Measurements from ENCODE around the gene CPVL. TPM values are rescaled to one million over a fixed set of nuclear protein-coding genes. Genes with fewer than 3 reads are reported as not detected.
A peak's percentile ranks its signal among the peaks of the same experiment; 100 is the strongest.

The CPVL gene
- total RNA-seq, 5 donors from 2014 or later (not counting 1 experiment from before 2014, with no cell fraction given) = 0.47 to 1.6 (median 0.66) TPM

GRCh38 chr7:29177963-29178600, 31.7 kb upstream of the CPVL start:
- Histone ChIP-seq H3K4me1 (ENCODE audit: control insufficient read depth in 1 of 2, extremely low read depth in 1 of 2, insufficient read depth in 2 of 2, low read length in 2 of 2) (no peaks in the 10 kb centered on the region), H3K27ac (ENCODE audit: low read length) (no peak overlapping the region), H3K36me3 (ENCODE audit: control insufficient read depth in 2 of 2, extremely low read depth in 1 of 2, insufficient read depth in 1 of 2, low read length in 1 of 2) (no peaks in the 10 kb centered on the region), H3K27me3 (replicated peaks in 1 of 2; ENCODE audit: control insufficient read depth in 2 of 2, extremely low read depth in 1 of 2, insufficient read depth in 2 of 2, low read length in 1 of 2) (peaks cover 0 to 2% of the 10 kb centered on the region in 2 experiments), H3K4me3 (ENCODE audit: control insufficient read depth in 1 of 2, extremely low read depth in 1 of 2, low read length in 1 of 2) (no peak overlapping the region), H3K9me3 (no peaks in the 10 kb centered on the region)
- CTCF ChIA-PET = no interaction called here
- Mint-ChIP-seq H3K27me3 (peaks cover 4% of the 10 kb centered on the region in 2 donors), H3K4me1 (peaks cover 4 to 8% (median 5%) of the 10 kb centered on the region in 3 donors), H3K36me3 (no peaks in the 10 kb centered on the region), H3K27ac (no peak overlapping the region), H3K4me3 (no peak overlapping the region), H3K9me3 (no peaks in the 10 kb centered on the region)
- 15% methylated on average over 8 of the region's 9 CpGs for WGBS (ENCODE audit: insufficient coverage)
- DNase-seq (peak in 1 of 35 experiments; percentile 36), ATAC-seq (replicated peaks in 1 of 4) (peak in 3 of 4 experiments; percentile 23 to 32 (median 29))
- POLR2A ChIA-PET = no interaction called here

GRCh38 chr7:29173458-29173857, 27.1 kb upstream of the CPVL start:
- CTCF ChIA-PET = no interaction called here
- H3K27ac ChIP-seq (ENCODE audit: low read length) = no peak overlapping the region

GRCh38 chr7:29170781-29171180, 24.4 kb upstream of the CPVL start:
- H3K27me3 Mint-ChIP-seq = peaks cover 4 to 12% of the 10 kb centered on the region in 2 donors
- CTCF ChIA-PET = interaction anchor here in 1 of 2 donors (0.6 kb wide), 1 partner anchor 20 kb away, joined by 5 read pairs; no protein-coding TSS in a partner anchor
- H3K27me3 ChIP-seq (replicated peaks in 1 of 2; ENCODE audit: control insufficient read depth in 2 of 2, extremely low read depth in 1 of 2, insufficient read depth in 2 of 2, low read length in 1 of 2) = no peaks in the 10 kb centered on the region
- H3K9me3 Mint-ChIP-seq = peaks cover 1 to 9% (median 8%) of the 10 kb centered on the region in 3 donors
- no CpG with 5 or more reads among the region's 7 CpGs for WGBS (ENCODE audit: insufficient coverage)
- ATAC-seq (replicated peaks in 1 of 4) (no peak), DNase-seq (no peak)
- H3K4me1 Mint-ChIP-seq = no peaks in the 10 kb centered on the region
- H3K4me1 ChIP-seq (ENCODE audit: control insufficient read depth in 1 of 2, extremely low read depth in 1 of 2, insufficient read depth in 2 of 2, low read length in 2 of 2) = no peaks in the 10 kb centered on the region
- no peaks in the 10 kb centered on the region for H3K36me3 Mint-ChIP-seq
- H3K36me3 ChIP-seq (ENCODE audit: control insufficient read depth in 2 of 2, extremely low read depth in 1 of 2, insufficient read depth in 1 of 2, low read length in 1 of 2) = no peaks in the 10 kb centered on the region
- no peaks in the 10 kb centered on the region for H3K9me3 ChIP-seq
- H3K27ac Mint-ChIP-seq = no peak overlapping the region
- no peak overlapping the region for H3K27ac ChIP-seq (ENCODE audit: low read length)
- POLR2A ChIA-PET = no interaction called here
- no peak overlapping the region for H3K4me3 ChIP-seq (ENCODE audit: control insufficient read depth in 1 of 2, extremely low read depth in 1 of 2, low read length in 1 of 2)
- H3K4me3 Mint-ChIP-seq = no peak overlapping the region

More at GRCh38 chr7:29173458-29173857, 27.1 kb upstream of the CPVL start:
- Mint-ChIP-seq H3K4me3 (no peak overlapping the region), H3K27me3 (peaks cover 0 to 15% of the 10 kb centered on the region in 2 donors), H3K27ac (no peak overlapping the region), H3K9me3 (no peaks in the 10 kb centered on the region), H3K4me1 (peaks cover 4 to 6% (median 5%) of the 10 kb centered on the region in 3 donors), H3K36me3 (no peaks in the 10 kb centered on the region)
- H3K27me3 ChIP-seq (replicated peaks in 1 of 2; ENCODE audit: control insufficient read depth in 2 of 2, extremely low read depth in 1 of 2, insufficient read depth in 2 of 2, low read length in 1 of 2) = peaks cover 0 to 2% of the 10 kb centered on the region in 2 experiments
- DNase-seq (no peak), ATAC-seq (replicated peaks in 1 of 4) (no peak)
- POLR2A ChIA-PET = no interaction called here
- no peaks in the 10 kb centered on the region for H3K36me3 ChIP-seq (ENCODE audit: control insufficient read depth in 2 of 2, extremely low read depth in 1 of 2, insufficient read depth in 1 of 2, low read length in 1 of 2)
- H3K4me1 ChIP-seq (ENCODE audit: control insufficient read depth in 1 of 2, extremely low read depth in 1 of 2, insufficient read depth in 2 of 2, low read length in 2 of 2) = no peaks in the 10 kb centered on the region
- no peak overlapping the region for H3K4me3 ChIP-seq (ENCODE audit: control insufficient read depth in 1 of 2, extremely low read depth in 1 of 2, low read length in 1 of 2)
- H3K9me3 ChIP-seq = no peaks in the 10 kb centered on the region
- WGBS (ENCODE audit: insufficient coverage) = no CpG with 5 or more reads among the region's 3 CpGs

GRCh38 chr7:29167721-29168120, 21.4 kb upstream of the CPVL start:
- WGBS (ENCODE audit: insufficient coverage) = no CpG with 5 or more reads among the region's 1 CpG
- no peak overlapping the region for H3K27ac Mint-ChIP-seq
- Histone ChIP-seq H3K27ac (ENCODE audit: low read length) (no peak overlapping the region), H3K4me1 (ENCODE audit: control insufficient read depth in 1 of 2, extremely low read depth in 1 of 2, insufficient read depth in 2 of 2, low read length in 2 of 2) (no peaks in the 10 kb centered on the region), H3K9me3 (no peaks in the 10 kb centered on the region), H3K36me3 (ENCODE audit: control insufficient read depth in 2 of 2, extremely low read depth in 1 of 2, insufficient read depth in 1 of 2, low read length in 1 of 2) (no peaks in the 10 kb centered on the region), H3K4me3 (ENCODE audit: control insufficient read depth in 1 of 2, extremely low read depth in 1 of 2, low read length in 1 of 2) (no peak overlapping the region), H3K27me3 (replicated peaks in 1 of 2; ENCODE audit: control insufficient read depth in 2 of 2, extremely low read depth in 1 of 2, insufficient read depth in 2 of 2, low read length in 1 of 2) (no peaks in the 10 kb centered on the region)
- ATAC-seq (replicated peaks in 1 of 4) (no peak), DNase-seq (no peak)
- no peaks in the 10 kb centered on the region for H3K4me1 Mint-ChIP-seq
- peaks cover 4 to 13% (median 11%) of the 10 kb centered on the region in 3 donors for H3K9me3 Mint-ChIP-seq
- no peaks in the 10 kb centered on the region for H3K36me3 Mint-ChIP-seq
- H3K4me3 Mint-ChIP-seq = no peak overlapping the region
- CTCF ChIA-PET = no interaction called here
- POLR2A ChIA-PET = no interaction called here
- peaks cover 4 to 12% of the 10 kb centered on the region in 2 donors for H3K27me3 Mint-ChIP-seq

- ChIA-PET CTCF (no interaction called here), POLR2A (no interaction called here)
- H3K4me1 Mint-ChIP-seq = no peaks in the 10 kb centered on the region
- H3K9me3 Mint-ChIP-seq = peaks cover 4 to 13% (median 11%) of the 10 kb centered on the region in 3 donors
- H3K4me1 ChIP-seq (ENCODE audit: control insufficient read depth in 1 of 2, extremely low read depth in 1 of 2, insufficient read depth in 2 of 2, low read length in 2 of 2) = no peaks in the 10 kb centered on the region
- no peaks in the 10 kb centered on the region for H3K27me3 ChIP-seq (replicated peaks in 1 of 2; ENCODE audit: control insufficient read depth in 2 of 2, extremely low read depth in 1 of 2, insufficient read depth in 2 of 2, low read length in 1 of 2)
- ATAC-seq (replicated peaks in 1 of 4) (no peak), DNase-seq (no peak)
- no peak overlapping the region for H3K4me3 Mint-ChIP-seq
- H3K27ac Mint-ChIP-seq = no peak overlapping the region
- H3K4me3 ChIP-seq (ENCODE audit: control insufficient read depth in 1 of 2, extremely low read depth in 1 of 2, low read length in 1 of 2) = no peak overlapping the region
- no peak overlapping the region for H3K27ac ChIP-seq (ENCODE audit: low read length)
- peaks cover 14 to 23% of the 10 kb centered on the region in 2 donors for H3K27me3 Mint-ChIP-seq
- no peaks in the 10 kb centered on the region for H3K36me3 Mint-ChIP-seq
- no CpG with 5 or more reads among the region's 3 CpGs for WGBS (ENCODE audit: insufficient coverage)
- no peaks in the 10 kb centered on the region for H3K9me3 ChIP-seq
- no peaks in the 10 kb centered on the region for H3K36me3 ChIP-seq (ENCODE audit: control insufficient read depth in 2 of 2, extremely low read depth in 1 of 2, insufficient read depth in 1 of 2, low read length in 1 of 2)
Measured at GRCh38 chr7:29163854-29164253, 17.5 kb upstream of the CPVL start.

- Mint-ChIP-seq H3K27me3 (peaks cover 15 to 23% of the 10 kb centered on the region in 2 donors), H3K4me3 (no peak overlapping the region), H3K9me3 (peaks cover 4 to 13% (median 11%) of the 10 kb centered on the region in 3 donors), H3K36me3 (no peaks in the 10 kb centered on the region), H3K27ac (no peak overlapping the region), H3K4me1 (no peaks in the 10 kb centered on the region)
- Histone ChIP-seq H3K4me3 (ENCODE audit: control insufficient read depth in 1 of 2, extremely low read depth in 1 of 2, low read length in 1 of 2) (no peak overlapping the region), H3K27me3 (replicated peaks in 1 of 2; ENCODE audit: control insufficient read depth in 2 of 2, extremely low read depth in 1 of 2, insufficient read depth in 2 of 2, low read length in 1 of 2) (no peaks in the 10 kb centered on the region), H3K36me3 (ENCODE audit: control insufficient read depth in 2 of 2, extremely low read depth in 1 of 2, insufficient read depth in 1 of 2, low read length in 1 of 2) (no peaks in the 10 kb centered on the region), H3K27ac (ENCODE audit: low read length) (no peak overlapping the region), H3K4me1 (ENCODE audit: control insufficient read depth in 1 of 2, extremely low read depth in 1 of 2, insufficient read depth in 2 of 2, low read length in 2 of 2) (no peaks in the 10 kb centered on the region), H3K9me3 (no peaks in the 10 kb centered on the region)
- no CpG with 5 or more reads among the region's 6 CpGs for WGBS (ENCODE audit: insufficient coverage)
- DNase-seq (no peak), ATAC-seq (replicated peaks in 1 of 4) (no peak)
- ChIA-PET POLR2A (no interaction called here), CTCF (no interaction called here)
Measured at GRCh38 chr7:29162577-29162976, 16.2 kb upstream of the CPVL start.
